ENCODE results near the gene LSM14A. TPM values are rescaled to one million over a fixed set of nuclear protein-coding genes. Genes with fewer than 3 reads are reported as not detected.

The LSM14A gene
- total and polyA plus RNA-seq, 9 of the 15 experiments (the other 6 are each of a cell fraction or from before 2014, with no cell fraction given) = 19.5 to 150 (median 95.1) TPM

DNA sequence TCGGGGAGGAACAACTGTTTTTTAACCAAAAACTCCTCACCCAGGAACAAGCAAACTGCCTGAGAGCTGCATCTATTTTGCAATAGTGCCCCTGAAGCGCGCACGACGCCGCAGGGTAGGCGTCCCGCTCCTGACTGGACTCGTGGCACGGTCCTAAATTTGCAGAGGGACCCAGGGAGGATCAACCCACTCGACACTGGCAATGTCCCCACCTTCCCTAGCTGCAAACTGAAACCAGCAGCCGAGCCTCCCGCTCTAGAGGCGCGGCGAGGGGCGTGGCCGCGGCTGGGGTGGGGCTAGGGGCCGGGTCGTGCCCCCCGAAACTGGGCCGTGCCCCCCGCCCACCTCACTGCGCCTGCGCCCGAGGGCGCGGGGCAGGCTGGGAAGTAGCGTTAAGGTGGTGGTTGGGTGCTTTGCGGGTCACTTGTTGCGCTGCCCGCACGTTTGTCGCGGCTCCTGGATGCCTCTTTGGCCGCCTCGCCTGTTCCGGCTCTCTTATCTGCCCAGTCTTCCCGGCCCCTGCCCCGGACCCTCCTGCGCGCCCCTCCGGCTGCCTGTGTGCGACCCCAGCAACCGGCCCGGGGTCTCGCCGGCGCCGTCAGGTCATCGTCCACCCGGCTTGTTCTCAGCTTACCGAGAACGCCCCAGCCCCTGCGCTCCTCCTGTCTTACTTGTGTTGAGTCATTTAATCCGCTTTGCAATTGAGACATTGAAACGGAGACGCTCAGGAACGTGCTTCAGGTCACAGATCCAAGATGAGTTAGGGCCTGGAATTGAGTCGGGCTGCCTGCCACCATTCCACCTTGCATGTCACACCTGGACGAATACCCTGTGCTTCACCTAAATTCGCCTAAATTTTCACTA lies 37.9 kb upstream of the LSM14A start (continued):
- no peak for TF ChIP-seq RREB1 (CRISPR knock-in tag; IDR thresholded peaks at IDR 0.05)
- TF ChIP-seq GATAD2B (IDR thresholded peaks at IDR 0.05; ENCODE audit: borderline replicate concordance) = 0 out of 2 replicates have a peak, but pooled peaks have one; percentile 64
- TF ChIP-seq, protein P1, sequence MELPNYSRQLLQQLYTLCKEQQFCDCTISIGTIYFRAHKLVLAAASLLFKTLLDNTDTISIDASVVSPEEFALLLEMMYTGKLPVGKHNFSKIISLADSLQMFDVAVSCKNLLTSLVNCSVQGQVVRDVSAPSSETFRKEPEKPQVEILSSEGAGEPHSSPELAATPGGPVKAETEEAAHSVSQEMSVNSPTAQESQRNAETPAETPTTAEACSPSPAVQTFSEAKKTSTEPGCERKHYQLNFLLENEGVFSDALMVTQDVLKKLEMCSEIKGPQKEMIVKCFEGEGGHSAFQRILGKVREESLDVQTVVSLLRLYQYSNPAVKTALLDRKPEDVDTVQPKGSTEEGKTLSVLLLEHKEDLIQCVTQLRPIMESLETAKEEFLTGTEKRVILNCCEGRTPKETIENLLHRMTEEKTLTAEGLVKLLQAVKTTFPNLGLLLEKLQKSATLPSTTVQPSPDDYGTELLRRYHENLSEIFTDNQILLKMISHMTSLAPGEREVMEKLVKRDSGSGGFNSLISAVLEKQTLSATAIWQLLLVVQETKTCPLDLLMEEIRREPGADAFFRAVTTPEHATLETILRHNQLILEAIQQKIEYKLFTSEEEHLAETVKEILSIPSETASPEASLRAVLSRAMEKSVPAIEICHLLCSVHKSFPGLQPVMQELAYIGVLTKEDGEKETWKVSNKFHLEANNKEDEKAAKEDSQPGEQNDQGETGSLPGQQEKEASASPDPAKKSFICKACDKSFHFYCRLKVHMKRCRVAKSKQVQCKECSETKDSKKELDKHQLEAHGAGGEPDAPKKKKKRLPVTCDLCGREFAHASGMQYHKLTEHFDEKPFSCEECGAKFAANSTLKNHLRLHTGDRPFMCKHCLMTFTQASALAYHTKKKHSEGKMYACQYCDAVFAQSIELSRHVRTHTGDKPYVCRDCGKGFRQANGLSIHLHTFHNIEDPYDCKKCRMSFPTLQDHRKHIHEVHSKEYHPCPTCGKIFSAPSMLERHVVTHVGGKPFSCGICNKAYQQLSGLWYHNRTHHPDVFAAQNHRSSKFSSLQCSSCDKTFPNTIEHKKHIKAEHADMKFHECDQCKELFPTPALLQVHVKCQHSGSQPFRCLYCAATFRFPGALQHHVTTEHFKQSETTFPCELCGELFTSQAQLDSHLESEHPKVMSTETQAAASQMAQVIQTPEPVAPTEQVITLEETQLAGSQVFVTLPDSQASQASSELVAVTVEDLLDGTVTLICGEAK (IDR thresholded peaks at IDR 0.05) = 0 out of 2 replicates have a peak, but pooled peaks have one; percentile 25
- TF ChIP-seq, protein P1 (CRISPR knock-in tag; IDR thresholded peaks at IDR 0.05) = no peak
- TF ChIP-seq SMARCA4 (IDR thresholded peaks at IDR 0.05) = no peak
- TF ChIP-seq, protein P2, sequence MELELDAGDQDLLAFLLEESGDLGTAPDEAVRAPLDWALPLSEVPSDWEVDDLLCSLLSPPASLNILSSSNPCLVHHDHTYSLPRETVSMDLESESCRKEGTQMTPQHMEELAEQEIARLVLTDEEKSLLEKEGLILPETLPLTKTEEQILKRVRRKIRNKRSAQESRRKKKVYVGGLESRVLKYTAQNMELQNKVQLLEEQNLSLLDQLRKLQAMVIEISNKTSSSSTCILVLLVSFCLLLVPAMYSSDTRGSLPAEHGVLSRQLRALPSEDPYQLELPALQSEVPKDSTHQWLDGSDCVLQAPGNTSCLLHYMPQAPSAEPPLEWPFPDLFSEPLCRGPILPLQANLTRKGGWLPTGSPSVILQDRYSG (tag; conservative IDR thresholded peaks at IDR 0.05; ENCODE audit: low read depth) = no peak
- TF ChIP-seq ZNF644 (tag; IDR thresholded peaks at IDR 0.05; ENCODE audit: low read depth) = no peak
- no peak for TF ChIP-seq TARDBP (IDR thresholded peaks at IDR 0.05)
- no peak for TF ChIP-seq HMG20A (CRISPR knock-in tag; conservative IDR thresholded peaks at IDR 0.05)
- TF ChIP-seq TEAD2 (tag; IDR thresholded peaks at IDR 0.05) = no peak
- TF ChIP-seq PTRF (tag; IDR thresholded peaks at IDR 0.05) = no peak
- no peak for TF ChIP-seq ZNF707 (CRISPR knock-in tag; conservative IDR thresholded peaks at IDR 0.05)

Data from K562 (cell line).